Esophagus squamous epithelium (tissue), 5 donors: ENCODE results near the gene PLCXD1. TPM values are rescaled to one million over a fixed set of nuclear protein-coding genes. Genes with fewer than 3 reads are reported as not detected.
"Not testable (repeated sequence)": the region's sequence is repeated elsewhere in the genome, so short reads cannot be mapped to it uniquely, and the experiment has no call there.

Source experiments
- DNase-seq: peaks from one replicate; lab custom pipeline; 2025; lab: John Stamatoyannopoulos, UW
- H3K27ac ChIP-seq, 4 donors: fragments of 200-600 bp; sonication (generic); one replicate each; pipeline ENCODE4 v1.5.1; 2016 to 2019; ENCODE audit warnings: mild to moderate bottlenecking in 1 of 4
- H3K27me3 ChIP-seq, 4 donors: fragments of 200-600 bp; sonication (generic); 1 replicate in 3 of 4; 2 replicates in 1 of 4; pipeline versions ENCODE4 v1.5.1 to v1.6.0; 2017 to 2021; ENCODE audit warnings: antibody characterized with exemption in 1 of 4
- H3K36me3 ChIP-seq, 3 donors: fragments of 200-600 bp; sonication (generic); one replicate each; pipeline ENCODE4 v1.5.1; 2016 to 2019
- H3K4me1 ChIP-seq, 3 donors: fragments of 200-600 bp; sonication (generic); one replicate each; pipeline ENCODE4 v1.5.1; 2017 to 2019
- H3K4me3 ChIP-seq, 4 donors: fragments of 200-600 bp; sonication (generic); 1 replicate in 3 of 4; 2 replicates in 1 of 4; pipeline ENCODE4 v1.5.1; 2016 to 2019; ENCODE audit warnings: mild to moderate bottlenecking in 2 of 4, moderate library complexity in 1 of 4
- H3K9me3 ChIP-seq, 3 donors: fragments of 200-600 bp; sonication (generic); one replicate each; pipeline ENCODE4 v1.5.1; 2016 to 2019
- POLR2A ChIP-seq, 4 donors: fragments of 450-650 bp; IDR thresholded peaks; one replicate each; pipeline ENCODE4 v1.6.1; 2017; ENCODE audit warnings: antibody characterized with exemption in 4 of 4, mild to moderate bottlenecking in 4 of 4, moderate library complexity in 3 of 4
- WGBS, 2 donors: methylation state at CpG; one replicate each; pipeline ENCODE4 v1.1.5; 2018; 5-methylcytosine and 5-hydroxymethylcytosine counted together
- intact Hi-C: fragments of 100-400 bp; cut with DNase I; formaldehyde crosslinking; loops from one replicate; pipeline ENCODE4 v1.15.0; 2022
- total RNA-seq, 4 donors: library from RNA; depleted of rRNA; stranded (reverse); fragments of >200 nt; gene quantifications; one replicate each; pipeline ENCODE4 v1.1.0, GENCODE V29; 2016
- TF ChIP-seq, protein P1 (sequence below), 6 experiments: fragments of 450-650 bp in 4 of 6; fragments of 200-600 bp in 2 of 6; sonication (generic) in 2 of 6; IDR thresholded peaks; one replicate each; pipeline ENCODE4 v1.5.1; 2016 to 2019; ENCODE audit warnings: antibody characterized with exemption in 6 of 6, mild to moderate bottlenecking in 4 of 6, moderate library complexity in 4 of 6
- donor health status: DM: yes; HTN: yes; CAD: no.

The PLCXD1 gene
- total RNA-seq, 4 donors from 2014 or later = 5.7 to 27.1 (median 18.3) TPM

DNA sequence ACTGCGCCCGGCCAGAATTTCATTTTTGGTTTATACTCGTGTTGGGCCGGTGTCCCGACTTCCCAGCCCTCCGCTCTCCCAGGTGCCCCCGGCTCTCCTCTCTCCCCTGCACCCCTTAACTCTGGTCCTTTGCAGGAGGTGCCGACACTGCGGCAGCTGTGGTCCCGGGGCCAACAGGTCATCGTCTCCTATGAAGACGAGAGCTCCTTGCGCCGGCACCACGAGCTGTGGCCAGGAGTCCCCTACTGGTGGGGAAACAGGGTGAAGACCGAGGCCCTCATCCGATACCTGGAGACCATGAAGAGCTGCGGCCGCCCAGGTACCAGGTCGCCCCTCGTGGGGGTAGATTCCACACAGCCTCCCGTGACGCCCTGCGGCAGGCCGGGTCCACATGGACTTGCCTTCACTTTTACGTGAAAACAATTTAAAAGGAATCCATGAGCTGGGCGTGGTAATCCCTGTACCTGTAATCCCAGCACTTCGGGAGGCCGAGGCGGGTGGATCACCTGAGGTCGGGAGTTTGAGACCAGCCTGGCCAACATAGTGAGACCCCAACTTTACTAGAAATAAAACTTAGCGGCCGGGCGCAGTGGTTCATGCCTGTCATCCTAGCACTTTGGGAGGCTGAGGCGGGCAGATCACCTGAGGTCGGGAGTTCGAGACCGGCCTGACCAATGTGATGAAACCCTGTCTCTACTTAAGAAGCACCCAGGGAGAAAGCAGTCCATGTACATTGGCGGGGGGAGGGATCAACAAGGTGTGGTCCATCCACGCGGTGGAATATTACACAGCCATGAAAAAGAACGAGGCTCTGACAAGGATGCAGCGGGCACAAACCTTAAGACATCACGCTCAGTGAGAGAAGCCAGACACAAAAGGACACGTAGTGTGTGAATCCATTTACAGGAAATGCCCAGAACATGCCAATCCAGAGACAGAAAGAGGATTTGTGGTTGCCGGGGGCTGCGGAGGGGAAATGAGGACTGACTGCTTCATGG is 12.0 kb downstream of the PLCXD1 start:
- Histone ChIP-seq H3K27me3 (no peaks in the 10 kb centered on the region), H3K36me3 (peaks cover 6 to 85% (median 31%) of the 10 kb centered on the region in 3 donors), H3K4me1 (no peaks in the 10 kb centered on the region), H3K27ac (no peak overlapping the region), H3K4me3 (no peak overlapping the region), H3K9me3 (no peaks in the 10 kb centered on the region)
- intact Hi-C loops = no loop called here
- TF ChIP-seq, protein P1, sequence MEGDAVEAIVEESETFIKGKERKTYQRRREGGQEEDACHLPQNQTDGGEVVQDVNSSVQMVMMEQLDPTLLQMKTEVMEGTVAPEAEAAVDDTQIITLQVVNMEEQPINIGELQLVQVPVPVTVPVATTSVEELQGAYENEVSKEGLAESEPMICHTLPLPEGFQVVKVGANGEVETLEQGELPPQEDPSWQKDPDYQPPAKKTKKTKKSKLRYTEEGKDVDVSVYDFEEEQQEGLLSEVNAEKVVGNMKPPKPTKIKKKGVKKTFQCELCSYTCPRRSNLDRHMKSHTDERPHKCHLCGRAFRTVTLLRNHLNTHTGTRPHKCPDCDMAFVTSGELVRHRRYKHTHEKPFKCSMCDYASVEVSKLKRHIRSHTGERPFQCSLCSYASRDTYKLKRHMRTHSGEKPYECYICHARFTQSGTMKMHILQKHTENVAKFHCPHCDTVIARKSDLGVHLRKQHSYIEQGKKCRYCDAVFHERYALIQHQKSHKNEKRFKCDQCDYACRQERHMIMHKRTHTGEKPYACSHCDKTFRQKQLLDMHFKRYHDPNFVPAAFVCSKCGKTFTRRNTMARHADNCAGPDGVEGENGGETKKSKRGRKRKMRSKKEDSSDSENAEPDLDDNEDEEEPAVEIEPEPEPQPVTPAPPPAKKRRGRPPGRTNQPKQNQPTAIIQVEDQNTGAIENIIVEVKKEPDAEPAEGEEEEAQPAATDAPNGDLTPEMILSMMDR (IDR thresholded peaks at IDR 0.05) = no peak
- TF ChIP-seq POLR2A (IDR thresholded peaks at IDR 0.05) = no peak
- DNase-seq = no peak
- WGBS, 2 donors = 93 to 96% methylated on average over 21 of the region's 47 CpGs

DNA sequence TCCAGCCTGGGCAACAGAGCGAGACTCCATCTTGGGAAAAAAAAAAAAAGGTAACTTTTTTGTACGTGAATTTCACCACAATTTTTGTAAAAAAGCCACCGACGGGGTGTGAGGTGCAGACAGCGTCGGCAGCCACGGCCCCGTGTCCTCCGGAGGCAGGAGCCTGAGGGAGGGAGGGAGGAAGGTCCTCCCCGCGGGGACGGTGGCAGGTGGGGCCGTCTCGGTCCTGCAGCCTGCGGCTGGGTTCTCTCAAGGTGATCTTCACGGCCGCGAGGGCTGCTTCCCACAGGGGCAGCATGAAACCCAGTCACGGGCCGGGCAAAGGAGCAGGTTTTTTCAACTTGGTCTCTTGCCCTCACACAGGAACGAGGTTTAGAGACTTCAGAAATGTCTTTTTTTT is 14.0 kb downstream of the PLCXD1 start:
- Histone ChIP-seq H3K9me3 (no peaks in the 10 kb centered on the region), H3K4me3 (no peak overlapping the region), H3K36me3 (peaks cover 6 to 81% (median 25%) of the 10 kb centered on the region in 3 donors), H3K27ac (no peak overlapping the region), H3K4me1 (no peaks in the 10 kb centered on the region), H3K27me3 (no peaks in the 10 kb centered on the region)
- intact Hi-C loops = no loop called here
- TF ChIP-seq, protein P1 (IDR thresholded peaks at IDR 0.05) = no peak
- no peak for TF ChIP-seq POLR2A (IDR thresholded peaks at IDR 0.05)
- DNase-seq = no peak
- WGBS, 2 donors = 93 to 94% methylated on average over 20 of the region's 21 CpGs

DNA sequence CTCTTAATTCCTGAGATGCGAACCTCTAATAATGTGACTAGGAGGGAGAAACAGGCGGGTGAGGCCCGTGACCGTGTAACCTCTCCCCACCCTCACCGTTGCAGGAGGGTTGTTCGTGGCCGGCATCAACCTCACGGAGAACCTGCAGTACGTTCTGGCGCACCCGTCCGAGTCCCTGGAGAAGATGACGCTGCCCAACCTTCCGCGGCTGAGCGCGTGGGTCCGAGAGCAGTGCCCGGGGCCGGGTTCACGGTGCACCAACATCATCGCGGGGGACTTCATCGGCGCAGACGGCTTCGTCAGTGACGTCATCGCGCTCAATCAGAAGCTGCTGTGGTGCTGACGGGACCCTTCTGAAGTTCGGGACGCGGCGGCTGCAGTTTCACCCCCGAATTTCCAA is 17.8 kb downstream of the PLCXD1 start:
- Histone ChIP-seq H3K27ac (no peak overlapping the region), H3K36me3 (peaks cover 5 to 81% (median 5%) of the 10 kb centered on the region in 3 donors), H3K4me3 (no peak overlapping the region), H3K27me3 (no peaks in the 10 kb centered on the region), H3K4me1 (no peaks in the 10 kb centered on the region), H3K9me3 (no peaks in the 10 kb centered on the region)
- intact Hi-C loops = no loop called here
- TF ChIP-seq POLR2A (IDR thresholded peaks at IDR 0.05) = no peak
- TF ChIP-seq, protein P1 (IDR thresholded peaks at IDR 0.05) = no peak
- no peak for DNase-seq
- 94 to 97% methylated on average over 28 to 32 of the region's 36 CpGs for WGBS, 2 donors

DNA sequence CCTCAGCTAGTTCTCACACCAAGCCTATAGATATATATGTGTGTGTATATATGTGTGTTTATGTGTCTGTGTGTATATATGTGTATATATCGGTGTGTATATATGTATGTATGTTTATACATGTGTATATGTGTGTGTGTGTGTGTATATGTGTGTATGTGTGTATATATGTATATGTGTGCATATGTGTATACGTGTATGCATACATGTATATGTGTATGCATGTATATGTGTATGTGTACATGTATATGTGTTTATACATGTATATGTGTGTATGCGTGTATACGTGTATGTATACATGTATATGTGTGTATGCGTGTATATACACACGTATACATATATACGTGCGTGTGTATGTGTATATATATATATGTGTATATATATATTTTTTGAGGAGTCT is 19.2 kb downstream of the PLCXD1 start:
- WGBS, 2 donors = 96% methylated on average over 8 of the region's 8 CpGs
- Histone ChIP-seq H3K9me3 (no peaks in the 10 kb centered on the region), H3K4me3 (no peak overlapping the region), H3K27ac (no peak overlapping the region), H3K36me3 (peaks cover 5 to 81% (median 8%) of the 10 kb centered on the region in 3 donors), H3K27me3 (no peaks in the 10 kb centered on the region), H3K4me1 (no peaks in the 10 kb centered on the region)
- no peak for TF ChIP-seq POLR2A (IDR thresholded peaks at IDR 0.05)
- TF ChIP-seq, protein P1 (IDR thresholded peaks at IDR 0.05) = no peak
- intact Hi-C loops = no loop called here
- no peak for DNase-seq

DNA sequence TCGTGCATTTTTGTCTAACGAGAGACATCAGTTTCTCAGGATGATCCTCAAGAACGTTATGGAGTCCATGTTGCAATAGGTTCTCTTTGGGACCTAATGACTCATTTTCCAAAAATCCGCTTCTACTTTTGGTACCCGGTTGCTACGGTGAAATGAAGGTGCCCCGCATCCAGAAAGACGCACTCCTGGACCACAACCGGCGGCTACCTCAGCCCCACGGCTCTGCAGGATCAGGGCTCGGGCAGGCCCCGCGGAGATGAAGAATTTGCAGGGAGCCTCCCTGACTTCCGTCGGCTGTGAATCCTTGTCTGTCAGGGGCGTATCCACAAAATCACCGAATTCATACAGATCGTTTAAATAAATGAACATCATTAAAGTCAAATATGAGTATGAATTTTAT is 21.8 kb downstream of the PLCXD1 start:
- intact Hi-C loops = no loop called here
- Histone ChIP-seq H3K4me3 (no peak overlapping the region), H3K9me3 (no peaks in the 10 kb centered on the region), H3K27ac (no peak overlapping the region), H3K36me3 (peaks cover 15 to 93% (median 19%) of the 10 kb centered on the region in 3 donors), H3K4me1 (no peaks in the 10 kb centered on the region), H3K27me3 (no peaks in the 10 kb centered on the region)
- no peak for DNase-seq
- TF ChIP-seq, protein P1 (IDR thresholded peaks at IDR 0.05) = no peak
- TF ChIP-seq POLR2A (IDR thresholded peaks at IDR 0.05) = no peak
- WGBS, 2 donors = 85 to 92% methylated on average over 7 to 13 of the region's 19 CpGs

DNA sequence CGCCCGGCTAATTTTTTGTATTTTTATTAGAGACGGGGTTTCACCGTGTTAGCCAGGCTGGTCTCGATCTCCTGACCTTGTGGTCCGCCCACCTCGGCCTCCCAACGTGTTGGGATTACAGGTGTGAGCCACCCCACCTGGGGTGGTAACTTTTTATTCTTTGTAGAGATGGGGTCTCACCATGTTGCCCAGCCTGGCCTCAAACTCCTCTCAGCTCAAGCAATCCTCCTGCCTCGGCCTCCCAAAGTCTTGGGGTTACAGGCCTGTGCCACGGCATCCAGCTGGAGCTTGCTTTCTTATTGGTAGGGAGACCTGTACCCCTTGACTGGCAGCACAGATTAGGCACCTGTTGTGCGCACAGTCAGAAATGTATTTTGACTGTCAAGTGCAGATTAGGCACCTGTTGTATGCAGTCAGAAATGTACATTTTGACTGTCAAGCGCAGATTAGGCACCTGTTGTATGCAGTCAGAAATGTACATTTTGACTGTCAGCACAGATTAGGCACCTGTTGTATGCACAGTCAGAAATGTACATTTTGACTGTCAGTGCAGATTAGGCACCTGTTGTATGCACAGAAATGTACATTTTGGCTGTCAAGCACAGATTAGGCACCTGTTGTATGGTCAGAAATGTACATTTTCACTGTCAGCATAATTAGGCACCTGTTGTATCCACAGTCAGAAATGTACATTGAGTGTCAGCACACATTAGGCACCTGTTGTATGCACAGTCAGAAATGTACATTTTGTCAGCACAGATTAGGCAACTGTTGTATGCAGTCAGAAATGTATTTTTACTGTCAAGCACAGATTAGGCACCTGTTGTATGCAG is 24.8 kb downstream of the PLCXD1 start:
- H3K27me3 ChIP-seq, intact Hi-C loops, DNase-seq, H3K4me3 ChIP-seq, H3K4me1 ChIP-seq, H3K27ac ChIP-seq, H3K9me3 ChIP-seq: not testable (repeated sequence)
- WGBS, 2 donors = 95 to 99% methylated on average over 9 to 11 of the region's 12 CpGs
- H3K36me3 ChIP-seq = peaks cover 23 to 97% (median 24%) of the 10 kb centered on the region in 3 donors
